ENCODE data around the gene AOPEP. TPM values are rescaled to one million over a fixed set of nuclear protein-coding genes. Genes with fewer than 3 reads are reported as not detected.

AOPEP gene
- total RNA-seq, 1 experiment from 2014 or later, result 55.5 TPM

DNA sequence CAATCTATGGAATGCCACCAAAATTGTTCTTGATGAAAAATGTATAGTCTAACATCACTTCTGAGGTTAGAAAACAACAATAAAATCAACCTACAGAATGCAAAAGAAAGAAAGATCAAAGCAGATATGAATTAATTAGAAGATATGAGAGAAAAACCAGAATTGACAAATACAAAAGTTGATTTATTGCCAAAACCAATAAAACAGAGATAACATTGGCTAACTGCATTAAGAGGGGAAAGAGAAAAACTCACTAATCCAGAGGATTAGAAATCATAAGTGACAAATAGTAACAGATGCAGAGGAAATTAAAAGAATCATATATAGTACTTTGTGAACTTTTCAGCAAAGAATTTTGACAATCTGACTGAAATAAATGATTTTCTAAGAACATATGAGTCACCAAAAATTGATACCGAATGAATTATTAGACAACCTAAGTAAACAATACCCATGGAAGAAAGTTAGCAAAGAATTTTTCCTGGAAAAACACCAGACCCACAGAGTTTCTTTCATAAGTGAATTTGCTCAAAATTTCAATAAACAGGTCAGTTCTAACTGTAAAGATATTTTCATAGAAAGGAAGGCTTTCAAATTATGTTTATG lies 167.7 kb downstream of the AOPEP start:
- DNase-seq (ENCODE audit: low read depth), result no peak
- in situ Hi-C loops (cut with HindIII; ENCODE audit: low pct_unique_long_range_greater_than_20kb, low sequenced_read_pairs), result no loop called here

DNA sequence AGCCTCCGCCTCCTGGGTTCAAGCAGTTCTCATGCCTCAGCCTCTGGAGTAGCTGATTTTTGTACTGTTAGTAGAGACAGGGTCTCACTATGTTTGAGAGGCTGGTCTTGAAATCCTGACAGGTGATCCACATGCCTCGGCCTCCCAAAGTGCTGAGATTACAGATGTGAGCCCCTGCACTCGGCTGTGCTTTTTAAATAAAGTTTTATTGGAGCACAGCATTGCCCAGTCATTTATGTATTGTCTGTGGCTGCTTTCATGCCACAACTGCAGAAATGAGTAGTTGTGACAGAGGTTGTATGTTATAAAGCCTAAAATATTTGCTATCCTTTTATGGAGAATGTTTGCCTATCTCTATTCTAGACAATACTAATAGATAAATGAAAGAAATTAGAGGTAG lies 169.2 kb downstream of the AOPEP start:
- in situ Hi-C loops (cut with HindIII; ENCODE audit: low pct_unique_long_range_greater_than_20kb, low sequenced_read_pairs), result no loop called here

GRCh38 chr9:94896512-94896911 lies 170.0 kb downstream of the AOPEP start:
- in situ Hi-C loops (cut with HindIII; ENCODE audit: low pct_unique_long_range_greater_than_20kb, low sequenced_read_pairs), result no loop called here
- no peak for DNase-seq (ENCODE audit: low read depth)

More for the DNA sequence above, 169.2 kb downstream of the AOPEP start:
- DNase-seq (ENCODE audit: low read depth), result no peak

DNA sequence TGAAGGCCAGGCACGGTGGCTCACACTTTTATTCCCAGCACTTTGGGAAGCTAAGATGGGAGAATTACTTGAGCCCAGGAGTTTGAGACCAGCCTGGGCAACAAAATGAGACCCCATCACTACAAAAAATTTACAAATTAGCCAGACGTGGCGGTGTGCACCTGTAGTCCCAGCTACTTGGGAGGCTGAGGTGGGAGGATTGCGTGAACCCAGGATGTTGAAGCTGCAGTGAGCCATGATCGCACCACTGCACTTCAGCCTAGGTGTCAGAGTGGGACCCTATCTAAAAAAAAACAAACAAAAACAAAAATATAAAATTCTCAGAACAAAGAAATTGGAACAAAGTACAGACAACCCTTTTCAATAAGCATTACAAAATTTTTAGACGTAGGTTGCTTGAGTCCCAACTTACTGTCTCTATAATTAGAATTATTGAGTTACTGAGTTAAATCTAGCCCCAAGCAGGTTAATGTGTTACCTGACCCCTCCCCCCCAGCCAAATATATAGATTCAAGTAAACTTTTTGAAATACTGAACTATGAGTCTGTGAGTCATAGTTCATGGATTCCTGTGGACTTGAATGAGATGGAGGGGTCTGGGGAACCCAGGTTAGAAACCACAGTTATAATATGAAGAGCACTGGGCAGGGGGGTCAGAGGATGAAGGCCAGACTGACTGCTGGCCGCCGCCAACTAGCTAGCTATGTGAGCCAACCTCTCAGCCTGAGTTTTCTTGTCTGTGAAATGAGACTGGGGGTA lies 173.1 kb downstream of the AOPEP start:
- no peak for DNase-seq (ENCODE audit: low read depth)
- in situ Hi-C loops (cut with HindIII; ENCODE audit: low pct_unique_long_range_greater_than_20kb, low sequenced_read_pairs), result no loop called here

DNA sequence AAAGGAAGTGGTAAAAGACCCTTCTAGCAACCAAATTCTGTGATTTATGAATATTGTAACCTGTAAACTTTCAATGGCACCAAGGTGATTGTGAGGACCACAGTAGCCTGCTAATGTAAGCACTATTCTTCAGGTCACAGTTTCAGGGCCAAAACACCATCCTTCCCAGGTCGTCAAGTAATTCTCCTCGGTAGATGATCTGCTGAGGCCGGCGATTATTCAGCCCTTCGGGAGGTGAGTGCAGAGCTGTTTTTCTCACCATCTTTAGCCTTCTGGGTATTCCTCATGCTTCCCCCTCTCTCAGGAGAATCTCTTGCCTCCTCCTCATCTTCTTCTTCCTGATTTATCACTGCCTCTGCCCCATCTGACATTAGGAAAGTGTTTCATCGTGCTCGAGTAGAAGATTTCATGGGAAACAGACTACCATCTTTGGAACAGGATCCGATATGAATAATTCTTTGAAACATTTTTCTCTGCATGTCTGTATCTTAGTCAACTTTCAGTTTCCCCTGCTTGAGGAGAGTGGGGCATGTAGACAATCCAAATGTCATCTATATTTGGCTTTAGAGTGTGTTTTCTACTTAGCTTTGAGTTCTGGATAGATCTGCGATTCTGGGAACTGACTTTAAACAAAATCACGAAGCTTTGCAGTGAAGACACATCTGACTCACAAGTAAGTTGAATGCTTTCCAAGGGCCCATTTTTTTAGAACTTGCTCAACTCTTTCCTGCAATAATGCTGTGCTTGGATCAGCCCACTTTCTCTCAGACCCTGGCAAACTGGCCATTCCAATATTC lies 173.9 kb downstream of the AOPEP start:
- in situ Hi-C loops (cut with HindIII; ENCODE audit: low pct_unique_long_range_greater_than_20kb, low sequenced_read_pairs), result no loop called here
- no peak for DNase-seq (ENCODE audit: low read depth)

DNA sequence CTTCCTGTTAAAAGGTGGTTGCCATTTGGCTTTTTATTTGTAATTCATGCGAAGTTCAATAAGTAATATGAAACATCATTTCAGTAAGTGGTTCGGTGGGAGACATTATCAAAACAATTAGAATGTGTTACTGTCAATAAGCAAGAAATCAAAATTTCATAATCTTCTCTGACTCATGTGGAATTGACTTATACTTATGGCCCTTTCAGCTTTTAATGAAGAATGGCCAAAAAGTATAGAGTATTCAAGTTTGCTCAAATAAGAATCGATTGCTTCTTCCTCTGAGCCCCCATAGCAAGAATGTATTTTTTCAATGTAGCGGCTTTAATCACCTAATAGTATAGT lies 174.5 kb downstream of the AOPEP start:
- DNase-seq (ENCODE audit: low read depth), result no peak
- in situ Hi-C loops (cut with HindIII; ENCODE audit: low pct_unique_long_range_greater_than_20kb, low sequenced_read_pairs), result no loop called here

GRCh38 chr9:94903961-94904421 lies 177.5 kb downstream of the AOPEP start:
- in situ Hi-C loops (cut with HindIII; ENCODE audit: low pct_unique_long_range_greater_than_20kb, low sequenced_read_pairs), result no loop called here
- no peak for DNase-seq (ENCODE audit: low read depth)

DNA sequence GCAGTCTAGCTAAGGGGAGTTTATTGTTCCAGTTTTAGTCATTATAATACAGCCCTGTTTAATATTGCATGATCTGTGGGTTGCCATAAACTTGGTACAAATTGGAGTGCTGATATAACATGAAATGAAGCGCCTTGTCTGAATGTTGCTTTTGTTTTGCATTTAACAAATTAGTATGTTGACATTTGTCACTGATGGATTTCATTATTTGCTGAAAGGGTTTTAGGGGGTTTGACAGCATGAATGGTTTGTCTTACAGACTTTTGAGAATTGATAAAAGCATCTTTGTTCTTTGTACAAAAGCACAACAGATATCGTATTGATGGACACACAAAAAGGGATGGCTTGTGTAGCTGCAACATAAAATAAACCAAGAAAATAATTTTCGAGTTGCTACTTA lies 178.3 kb downstream of the AOPEP start:
- in situ Hi-C loops (cut with HindIII; ENCODE audit: low pct_unique_long_range_greater_than_20kb, low sequenced_read_pairs), result no loop called here
- DNase-seq (ENCODE audit: low read depth), result no peak

DNA sequence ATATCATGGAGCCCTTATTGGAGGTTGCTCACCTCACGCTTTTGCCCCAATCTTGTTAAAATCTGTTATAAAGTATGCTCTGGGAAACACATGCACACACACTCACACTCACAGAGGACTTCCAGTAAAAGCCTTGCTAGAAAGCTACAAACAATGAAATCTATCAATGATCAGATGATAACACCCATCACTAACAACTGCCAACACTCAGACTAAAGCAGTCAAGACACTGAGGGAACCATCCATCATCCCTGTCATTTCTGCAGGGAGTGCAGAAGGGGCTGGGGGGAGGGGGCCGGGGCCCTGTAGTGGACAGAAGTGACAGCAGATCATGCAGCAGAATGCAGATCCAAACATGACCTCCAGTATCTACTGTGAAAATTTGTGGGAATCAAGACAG lies 179.1 kb downstream of the AOPEP start:
- in situ Hi-C loops (cut with HindIII; ENCODE audit: low pct_unique_long_range_greater_than_20kb, low sequenced_read_pairs), result no loop called here
- DNase-seq (ENCODE audit: low read depth), result no peak

GRCh38 chr9:94906181-94906580 lies 179.7 kb downstream of the AOPEP start:
- in situ Hi-C loops (cut with HindIII; ENCODE audit: low pct_unique_long_range_greater_than_20kb, low sequenced_read_pairs), result no loop called here
- DNase-seq (ENCODE audit: low read depth), result no peak

GRCh38 chr9:94906713-94907112 lies 180.2 kb downstream of the AOPEP start:
- DNase-seq (ENCODE audit: low read depth), result no peak
- in situ Hi-C loops (cut with HindIII; ENCODE audit: low pct_unique_long_range_greater_than_20kb, low sequenced_read_pairs), result no loop called here

- in situ Hi-C loops (cut with HindIII; ENCODE audit: low pct_unique_long_range_greater_than_20kb, low sequenced_read_pairs), result no loop called here
- DNase-seq (ENCODE audit: low read depth), result no peak
Observed at GRCh38 chr9:94907264-94907936, 180.9 kb downstream of the AOPEP start.

GRCh38 chr9:94908011-94908563 lies 181.6 kb downstream of the AOPEP start:
- no peak for DNase-seq (ENCODE audit: low read depth)
- in situ Hi-C loops (cut with HindIII; ENCODE audit: low pct_unique_long_range_greater_than_20kb, low sequenced_read_pairs), result no loop called here

GRCh38 chr9:94908583-94909249 lies 182.2 kb downstream of the AOPEP start:
- in situ Hi-C loops (cut with HindIII; ENCODE audit: low pct_unique_long_range_greater_than_20kb, low sequenced_read_pairs), result no loop called here
- DNase-seq (ENCODE audit: low read depth), result no peak

DNA sequence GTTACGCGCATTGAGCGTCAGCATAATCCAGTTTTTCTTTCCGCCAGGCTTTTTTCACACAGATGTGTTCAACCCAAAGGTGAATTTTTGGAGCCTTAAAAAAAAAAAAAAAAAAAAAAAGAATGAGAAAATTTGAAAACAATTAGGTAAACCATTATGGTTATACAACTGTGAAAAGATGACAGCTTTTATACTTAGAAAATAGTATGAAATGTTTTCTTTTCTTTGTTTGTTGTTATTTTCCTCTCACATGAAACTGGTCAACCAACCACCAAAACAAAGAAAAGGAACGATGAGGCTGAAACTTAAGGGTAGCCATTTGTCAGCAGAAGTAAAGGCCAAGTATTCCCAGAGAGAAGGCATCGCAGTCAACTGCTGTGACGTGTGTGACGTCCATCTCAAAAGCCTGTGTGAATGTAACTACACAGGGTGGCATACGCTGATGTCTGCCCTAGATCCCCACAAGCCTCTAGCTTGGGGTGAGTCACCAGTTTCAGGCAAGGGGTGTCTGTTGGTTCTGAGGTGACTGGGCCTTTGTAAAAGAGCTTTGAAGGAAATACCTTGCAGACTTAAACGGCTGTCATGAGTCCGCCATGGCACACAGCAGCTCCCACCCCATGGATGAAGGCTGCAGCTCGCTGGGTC lies 182.9 kb downstream of the AOPEP start:
- DNase-seq (ENCODE audit: low read depth), result no peak
- in situ Hi-C loops (cut with HindIII; ENCODE audit: low pct_unique_long_range_greater_than_20kb, low sequenced_read_pairs), result no loop called here

DNA sequence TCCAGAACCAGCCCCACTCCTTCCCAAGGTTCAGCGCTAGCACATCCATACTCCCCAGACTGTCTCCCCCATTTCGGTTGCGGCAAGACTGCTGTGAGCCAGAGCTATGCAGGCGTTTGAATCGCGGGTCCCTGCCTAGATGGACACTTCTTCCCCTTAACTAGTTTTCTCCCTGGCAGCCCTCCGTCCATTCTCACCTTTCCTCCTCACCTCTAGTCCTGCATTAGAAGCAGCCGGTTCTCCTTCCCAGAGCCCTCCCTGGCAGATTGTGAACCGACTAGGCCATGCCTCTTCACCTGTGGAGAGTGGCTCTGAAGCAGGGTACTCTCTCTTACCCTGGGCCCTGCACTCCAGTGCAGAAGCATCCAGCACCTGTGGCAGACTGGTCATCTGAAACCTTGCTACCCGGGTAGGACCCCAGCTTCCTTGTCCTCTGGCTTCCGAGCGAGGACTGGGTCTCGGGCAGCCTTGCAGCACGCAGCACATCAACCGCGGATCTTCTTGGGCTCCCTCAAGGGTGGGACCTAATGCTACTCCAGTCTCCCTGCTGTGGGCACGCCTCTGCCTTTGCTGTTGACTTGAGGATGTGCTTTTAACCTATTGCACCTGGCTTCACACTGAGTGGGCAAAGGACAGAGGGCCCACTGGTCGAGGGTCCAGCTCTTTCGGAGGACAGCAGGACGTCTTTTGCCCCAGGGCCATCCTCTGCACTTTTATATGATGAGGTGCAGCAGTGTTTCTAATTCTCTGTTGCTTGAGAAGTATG lies 183.6 kb downstream of the AOPEP start:
- DNase-seq (ENCODE audit: low read depth), result no peak
- in situ Hi-C loops (cut with HindIII; ENCODE audit: low pct_unique_long_range_greater_than_20kb, low sequenced_read_pairs), result no loop called here

DNA sequence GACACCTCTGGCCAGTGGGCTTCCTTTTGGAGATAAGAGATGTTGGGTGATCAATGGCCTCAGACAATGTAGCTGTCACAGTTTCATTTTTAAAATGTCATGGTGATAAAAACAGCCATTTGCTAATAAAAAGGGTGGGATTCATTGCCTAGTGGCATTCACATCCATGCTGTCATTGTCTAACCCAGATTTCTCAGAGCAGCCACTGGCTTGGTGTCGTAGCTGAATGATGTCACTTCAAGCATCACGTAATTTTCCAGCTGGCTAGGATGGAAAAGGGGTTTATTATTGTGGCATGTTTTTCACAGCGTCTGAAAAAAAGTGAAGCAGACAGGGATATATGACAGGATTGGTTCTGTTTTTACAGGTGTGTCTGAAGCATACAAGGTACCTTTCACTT lies 184.7 kb downstream of the AOPEP start:
- in situ Hi-C loops (cut with HindIII; ENCODE audit: low pct_unique_long_range_greater_than_20kb, low sequenced_read_pairs), result no loop called here
- no peak for DNase-seq (ENCODE audit: low read depth)
